ENCODE results near the gene ICA1L.

DNA sequence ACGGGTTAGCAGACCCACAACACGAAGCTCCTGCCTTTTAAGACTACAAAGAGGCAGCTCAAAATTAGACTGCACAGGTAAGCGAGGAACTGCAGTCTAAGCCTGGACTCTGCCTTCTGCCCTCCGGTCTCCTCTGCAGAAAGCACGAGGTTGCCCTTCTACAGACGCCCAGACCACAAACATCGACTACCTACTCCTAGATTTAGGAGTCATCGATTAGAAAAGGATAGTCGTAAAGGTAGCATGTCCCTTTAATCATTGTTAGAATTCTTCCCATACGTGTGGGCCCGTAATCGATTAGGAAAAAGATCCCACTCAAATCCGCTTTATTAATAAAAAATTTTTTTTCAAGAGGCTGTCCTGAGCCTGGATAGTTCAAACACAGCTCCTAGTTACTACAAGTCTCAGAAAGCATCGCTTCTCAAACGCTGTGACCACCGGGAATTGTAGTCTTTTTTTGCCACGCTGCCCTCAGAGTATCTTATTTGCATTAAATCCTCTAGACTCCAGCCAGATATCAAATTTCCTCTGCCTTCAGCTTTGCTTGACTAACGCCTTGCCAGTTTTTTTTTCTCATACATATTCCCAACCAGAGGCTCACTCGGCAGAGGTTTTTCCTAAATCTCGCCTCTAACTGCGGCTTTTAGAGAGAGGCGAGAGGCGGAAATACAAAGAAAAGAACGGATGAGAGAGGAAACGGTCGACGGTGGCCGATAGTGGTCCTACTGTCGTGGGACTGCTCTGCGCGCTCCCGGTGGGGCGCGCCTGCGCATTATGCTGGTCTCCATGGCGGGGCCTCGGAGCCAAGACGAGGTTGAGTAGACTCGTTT is 40.2 kb upstream of the ICA1L start, which contains the start of the genes CARF and WDR12:
- TF ChIP-seq, protein P1, sequence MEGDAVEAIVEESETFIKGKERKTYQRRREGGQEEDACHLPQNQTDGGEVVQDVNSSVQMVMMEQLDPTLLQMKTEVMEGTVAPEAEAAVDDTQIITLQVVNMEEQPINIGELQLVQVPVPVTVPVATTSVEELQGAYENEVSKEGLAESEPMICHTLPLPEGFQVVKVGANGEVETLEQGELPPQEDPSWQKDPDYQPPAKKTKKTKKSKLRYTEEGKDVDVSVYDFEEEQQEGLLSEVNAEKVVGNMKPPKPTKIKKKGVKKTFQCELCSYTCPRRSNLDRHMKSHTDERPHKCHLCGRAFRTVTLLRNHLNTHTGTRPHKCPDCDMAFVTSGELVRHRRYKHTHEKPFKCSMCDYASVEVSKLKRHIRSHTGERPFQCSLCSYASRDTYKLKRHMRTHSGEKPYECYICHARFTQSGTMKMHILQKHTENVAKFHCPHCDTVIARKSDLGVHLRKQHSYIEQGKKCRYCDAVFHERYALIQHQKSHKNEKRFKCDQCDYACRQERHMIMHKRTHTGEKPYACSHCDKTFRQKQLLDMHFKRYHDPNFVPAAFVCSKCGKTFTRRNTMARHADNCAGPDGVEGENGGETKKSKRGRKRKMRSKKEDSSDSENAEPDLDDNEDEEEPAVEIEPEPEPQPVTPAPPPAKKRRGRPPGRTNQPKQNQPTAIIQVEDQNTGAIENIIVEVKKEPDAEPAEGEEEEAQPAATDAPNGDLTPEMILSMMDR (IDR thresholded peaks at IDR 0.05 in 8 of 11, conservative IDR thresholded peaks at IDR 0.05 in 3 of 11): peak in 2 of 11 experiments; percentile 7 to 23
- TF ChIP-seq POLR2AphosphoS5 (IDR thresholded peaks at IDR 0.05): peak; percentile 88 to 91 (median 91)

All from spleen (tissue), 7 donors.